22Rv1 (cell line): ENCODE data around the gene TUT4.

Experiments
- ZFX ChIP-seq: fragments of 450-650 bp; IDR thresholded peaks from 2 replicates; pipeline ENCODE4 v1.6.1; 2017; ENCODE audit warnings: antibody characterized with exemption, borderline replicate concordance
- TF ChIP-seq, protein P1 (sequence below): fragments of 450-650 bp; IDR thresholded peaks from 2 replicates; pipeline ENCODE4 v1.5.1; 2017; ENCODE audit warnings: mild to moderate bottlenecking

DNA sequence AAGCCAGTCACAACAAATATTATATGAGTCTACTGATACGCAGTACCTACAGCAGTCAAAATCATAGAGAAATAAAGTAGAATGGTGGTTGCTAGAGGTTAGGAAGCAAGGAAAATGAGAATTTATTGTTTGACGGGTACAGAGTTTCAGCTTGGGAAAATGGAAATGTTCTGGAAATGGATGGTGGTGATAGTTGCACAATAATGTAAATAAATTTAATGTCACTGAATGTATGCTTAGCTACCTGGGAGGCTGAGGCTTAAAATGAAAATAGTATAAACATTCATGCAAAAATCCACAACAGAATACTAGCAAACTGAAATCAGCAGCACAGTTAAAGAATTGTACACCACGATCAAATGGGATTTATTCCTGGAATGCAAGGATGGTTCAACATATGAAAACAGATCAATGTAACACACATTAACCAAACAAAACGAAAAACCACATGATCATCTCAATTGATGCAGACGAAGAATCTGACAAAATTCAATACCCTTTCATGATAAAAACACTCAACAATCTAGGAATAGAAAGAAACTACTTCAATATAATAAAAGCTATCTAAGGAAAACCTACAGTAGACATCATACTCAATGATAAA, 10.7 kb downstream of the TUT4 start:
- TF ChIP-seq, protein P1, sequence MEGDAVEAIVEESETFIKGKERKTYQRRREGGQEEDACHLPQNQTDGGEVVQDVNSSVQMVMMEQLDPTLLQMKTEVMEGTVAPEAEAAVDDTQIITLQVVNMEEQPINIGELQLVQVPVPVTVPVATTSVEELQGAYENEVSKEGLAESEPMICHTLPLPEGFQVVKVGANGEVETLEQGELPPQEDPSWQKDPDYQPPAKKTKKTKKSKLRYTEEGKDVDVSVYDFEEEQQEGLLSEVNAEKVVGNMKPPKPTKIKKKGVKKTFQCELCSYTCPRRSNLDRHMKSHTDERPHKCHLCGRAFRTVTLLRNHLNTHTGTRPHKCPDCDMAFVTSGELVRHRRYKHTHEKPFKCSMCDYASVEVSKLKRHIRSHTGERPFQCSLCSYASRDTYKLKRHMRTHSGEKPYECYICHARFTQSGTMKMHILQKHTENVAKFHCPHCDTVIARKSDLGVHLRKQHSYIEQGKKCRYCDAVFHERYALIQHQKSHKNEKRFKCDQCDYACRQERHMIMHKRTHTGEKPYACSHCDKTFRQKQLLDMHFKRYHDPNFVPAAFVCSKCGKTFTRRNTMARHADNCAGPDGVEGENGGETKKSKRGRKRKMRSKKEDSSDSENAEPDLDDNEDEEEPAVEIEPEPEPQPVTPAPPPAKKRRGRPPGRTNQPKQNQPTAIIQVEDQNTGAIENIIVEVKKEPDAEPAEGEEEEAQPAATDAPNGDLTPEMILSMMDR: no peak
- TF ChIP-seq ZFX: no peak
